GM20000 (cell line): ENCODE measurements around the gene PAM.
"Not testable (repeated sequence)": the region's sequence is repeated elsewhere in the genome, so short reads cannot be mapped to it uniquely, and the experiment has no call there.

Experiments used
- DNase-seq: peaks from one replicate; pipeline ENCODE4 v3.0.0; 2012; ENCODE audit warnings: low spot score
- TF ChIP-seq, protein P1 (sequence below): IDR thresholded peaks from 2 replicates; pipeline ENCODE4 v1.5.1; 2012; ENCODE audit warnings: mild to moderate bottlenecking, control low read depth; ENCODE audit errors: extremely low read depth, missing control alignments

The PAM gene

DNA sequence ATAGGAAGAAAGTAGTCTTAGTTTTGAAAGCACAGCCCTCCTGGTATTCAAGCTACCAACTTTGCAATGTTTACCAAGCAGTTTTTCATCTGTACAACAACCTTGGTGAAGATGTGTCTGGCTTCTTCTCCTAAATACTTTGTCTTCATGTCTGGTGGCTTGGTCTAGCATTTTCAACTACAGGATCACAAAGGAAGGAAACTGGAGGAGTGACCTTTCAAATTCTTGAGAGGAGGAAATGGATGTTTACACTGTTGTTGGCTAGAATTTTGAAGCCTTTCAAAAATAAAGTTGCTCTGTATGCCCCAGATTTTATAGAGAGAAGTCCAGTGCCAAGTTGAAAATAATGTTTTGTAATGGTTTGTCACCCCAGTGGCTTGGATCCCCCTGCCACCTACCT, 16.3 kb downstream of the PAM start:
- DNase-seq = no peak
- TF ChIP-seq, protein P1, sequence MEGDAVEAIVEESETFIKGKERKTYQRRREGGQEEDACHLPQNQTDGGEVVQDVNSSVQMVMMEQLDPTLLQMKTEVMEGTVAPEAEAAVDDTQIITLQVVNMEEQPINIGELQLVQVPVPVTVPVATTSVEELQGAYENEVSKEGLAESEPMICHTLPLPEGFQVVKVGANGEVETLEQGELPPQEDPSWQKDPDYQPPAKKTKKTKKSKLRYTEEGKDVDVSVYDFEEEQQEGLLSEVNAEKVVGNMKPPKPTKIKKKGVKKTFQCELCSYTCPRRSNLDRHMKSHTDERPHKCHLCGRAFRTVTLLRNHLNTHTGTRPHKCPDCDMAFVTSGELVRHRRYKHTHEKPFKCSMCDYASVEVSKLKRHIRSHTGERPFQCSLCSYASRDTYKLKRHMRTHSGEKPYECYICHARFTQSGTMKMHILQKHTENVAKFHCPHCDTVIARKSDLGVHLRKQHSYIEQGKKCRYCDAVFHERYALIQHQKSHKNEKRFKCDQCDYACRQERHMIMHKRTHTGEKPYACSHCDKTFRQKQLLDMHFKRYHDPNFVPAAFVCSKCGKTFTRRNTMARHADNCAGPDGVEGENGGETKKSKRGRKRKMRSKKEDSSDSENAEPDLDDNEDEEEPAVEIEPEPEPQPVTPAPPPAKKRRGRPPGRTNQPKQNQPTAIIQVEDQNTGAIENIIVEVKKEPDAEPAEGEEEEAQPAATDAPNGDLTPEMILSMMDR = no peak

- TF ChIP-seq, protein P1 = no peak
- DNase-seq = no peak
Measured at GRCh38 chr5:102772273-102772672, 17.2 kb downstream of the PAM start.

DNA sequence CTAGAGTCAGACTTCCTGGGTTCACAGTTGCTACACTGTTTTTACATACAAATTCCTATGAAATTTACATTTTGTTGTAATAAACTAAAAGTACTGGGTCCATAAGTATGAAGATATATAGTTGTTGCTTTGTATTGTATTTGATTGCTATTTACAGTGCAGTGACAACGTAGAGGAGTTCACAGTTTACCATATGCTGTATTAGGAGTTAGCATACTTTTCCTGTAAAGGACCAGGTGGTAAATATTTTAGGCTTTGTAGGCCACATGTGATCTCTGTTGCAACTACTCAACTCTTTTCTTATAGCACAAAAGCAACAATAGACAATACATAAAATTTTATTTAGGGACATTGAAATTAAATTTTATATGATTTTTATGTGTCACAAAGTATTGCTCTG, 18.0 kb downstream of the PAM start:
- DNase-seq = no peak
- TF ChIP-seq, protein P1 = no peak

DNA sequence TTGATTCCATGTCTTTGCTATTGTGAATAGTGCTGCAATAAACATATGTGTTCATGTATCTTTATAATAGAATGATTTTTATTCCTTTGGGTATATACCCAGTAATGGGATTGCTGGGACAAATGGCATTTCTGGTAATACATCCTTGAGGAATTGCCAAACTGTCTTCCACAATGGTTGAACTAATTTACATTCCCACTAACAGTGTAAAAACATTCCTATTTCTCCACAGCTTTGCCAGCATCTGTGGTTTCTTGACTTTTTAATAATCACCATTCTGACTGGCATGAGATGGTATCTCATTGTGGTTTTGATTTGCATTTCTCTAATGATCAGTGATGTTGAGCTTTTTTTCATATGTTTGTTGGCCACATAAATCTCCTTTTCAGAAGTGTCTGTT, 20.7 kb downstream of the PAM start:
- DNase-seq = not testable (repeated sequence)

GRCh38 chr5:102777099-102777498, 22.0 kb downstream of the PAM start:
- no peak for DNase-seq
- TF ChIP-seq, protein P1 = no peak

DNA sequence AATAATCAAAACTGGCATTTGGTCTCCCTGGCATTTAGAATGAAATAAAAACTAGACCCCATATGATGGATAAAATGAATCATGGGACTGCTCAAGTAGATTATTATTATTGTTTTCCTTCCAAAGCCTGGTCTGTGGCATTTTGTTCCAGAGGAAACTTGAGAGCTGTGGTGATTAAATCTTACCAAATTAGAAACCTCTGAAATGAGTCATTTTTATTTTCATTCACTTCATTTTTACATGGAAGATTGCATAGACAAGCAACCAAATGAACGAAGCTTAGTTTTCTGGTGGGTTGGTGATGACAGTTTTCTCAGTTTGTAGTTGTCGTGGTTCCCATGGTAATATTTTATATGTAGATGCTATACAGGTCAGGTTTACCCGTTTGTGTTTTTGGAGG, 23.4 kb downstream of the PAM start:
- DNase-seq = no peak
- TF ChIP-seq, protein P1 = no peak

DNA sequence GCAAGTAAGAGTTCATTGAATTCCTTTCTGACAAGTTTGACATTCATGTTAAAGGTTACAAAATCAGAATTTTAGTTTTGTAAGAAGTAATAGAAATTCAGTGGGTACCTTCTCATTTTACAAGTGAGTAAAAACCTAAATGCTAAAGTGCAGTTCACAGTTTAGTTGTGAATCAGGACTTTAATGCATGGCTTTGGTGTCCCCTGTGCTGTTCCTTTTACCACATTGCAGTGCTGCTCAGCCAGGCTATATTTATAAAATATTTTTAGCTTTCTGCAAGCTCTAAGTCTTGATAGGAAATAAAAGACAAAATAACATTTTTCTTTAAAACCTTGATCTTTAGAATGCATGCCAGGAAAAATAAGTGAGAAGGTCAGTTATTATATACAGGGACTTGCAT, 26.3 kb downstream of the PAM start:
- no peak for DNase-seq
- TF ChIP-seq, protein P1 = no peak

DNA sequence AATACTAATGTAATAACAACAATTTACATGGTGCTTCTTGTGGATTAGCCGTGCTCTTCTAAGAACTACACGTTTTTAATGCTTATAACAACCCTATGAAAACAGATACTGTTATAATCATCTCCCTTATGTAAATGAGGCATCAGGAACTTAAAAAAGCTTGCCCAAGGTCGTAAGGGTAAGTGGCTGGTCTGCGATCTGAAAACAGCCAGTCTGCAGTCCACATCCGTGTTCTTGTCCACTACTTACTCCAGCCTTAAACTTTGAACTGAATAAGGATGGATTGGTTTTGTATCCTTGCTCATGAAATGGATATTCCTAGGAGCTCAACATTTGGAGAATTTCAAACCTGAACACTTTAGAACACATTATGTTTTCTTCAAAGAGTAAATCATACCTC, 26.7 kb downstream of the PAM start:
- no peak for DNase-seq
- TF ChIP-seq, protein P1 = no peak
